GM12864 (cell line): ENCODE measurements around the gene DAW1.

Source experiments
- DNase-seq: peaks from one replicate; pipeline ENCODE4 v3.0.0-alpha.2; 2011; ENCODE audit warnings: low read depth
- H3K4me3 ChIP-seq: 2 replicates; pipeline ENCODE4 v1.5.1; 2011; ENCODE audit warnings: mild to moderate bottlenecking, low read depth, low read length, control low read depth
- CTCF ChIP-seq: IDR thresholded peaks from 2 replicates; pipeline ENCODE4 v1.5.1; 2011; ENCODE audit warnings: low read depth, mild to moderate bottlenecking, moderate library complexity, low read length, control low read depth, inconsistent platforms; ENCODE audit errors: missing control alignments

DAW1 gene

DNA sequence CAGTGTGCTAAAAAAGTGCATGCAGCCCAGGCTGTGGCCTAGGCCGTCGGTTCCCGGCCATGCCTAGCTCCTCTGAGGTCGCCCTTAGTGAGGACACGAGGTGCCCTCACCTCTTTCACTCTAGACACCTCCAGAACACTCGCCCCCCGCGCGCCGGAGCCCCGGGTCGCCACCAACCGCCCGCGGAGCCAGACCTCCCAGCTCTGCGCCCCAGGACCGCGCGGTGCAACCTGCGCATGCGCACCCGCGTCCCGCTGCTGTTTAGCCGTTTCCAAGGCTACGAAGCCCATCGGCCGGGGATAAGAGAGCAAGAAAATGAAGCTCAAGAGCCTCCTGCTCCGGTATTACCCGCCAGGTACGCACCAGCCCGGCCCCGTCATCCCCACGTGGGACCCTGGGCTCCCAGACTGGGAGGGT is at the start of gene DAW1:
TSS of gene DAW1 (plus strand) at position 257 of the 417 bp plus-strand sequence. CDS start at position 316, 59 bp downstream.
- no peak for DNase-seq
- no peak within 1 kb of the TSS for H3K4me3 ChIP-seq

GRCh38 chr2:227822416-227823003 is 48.9 kb upstream of the DAW1 start:
- no peak for TF ChIP-seq CTCF
- DNase-seq: no peak
- H3K4me3 ChIP-seq: no peak overlapping the region

More for the DNA sequence above, at the start of gene DAW1:
- TF ChIP-seq CTCF: no peak

DNA sequence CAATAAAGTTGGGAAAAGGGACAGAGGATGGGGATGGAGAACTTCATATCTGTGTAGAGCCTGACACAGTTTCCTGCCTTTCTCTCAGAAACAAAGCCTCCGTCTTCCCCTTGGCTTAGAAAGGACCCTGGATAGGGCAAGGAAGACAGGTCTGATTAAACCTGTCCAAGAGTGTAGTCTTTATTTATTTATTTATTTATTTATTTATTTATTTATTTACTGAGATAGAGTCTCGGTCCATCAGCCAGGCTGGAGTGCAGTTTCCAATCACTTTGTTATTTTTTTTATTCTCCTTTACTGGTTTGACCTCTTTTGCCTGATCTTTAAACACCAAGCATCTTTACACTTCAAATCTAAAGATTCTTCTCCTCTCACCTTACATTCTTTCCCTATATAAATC is 47.5 kb upstream of the DAW1 start:
- H3K4me3 ChIP-seq: no peak overlapping the region
- TF ChIP-seq CTCF: no peak
- DNase-seq: no peak

DNA sequence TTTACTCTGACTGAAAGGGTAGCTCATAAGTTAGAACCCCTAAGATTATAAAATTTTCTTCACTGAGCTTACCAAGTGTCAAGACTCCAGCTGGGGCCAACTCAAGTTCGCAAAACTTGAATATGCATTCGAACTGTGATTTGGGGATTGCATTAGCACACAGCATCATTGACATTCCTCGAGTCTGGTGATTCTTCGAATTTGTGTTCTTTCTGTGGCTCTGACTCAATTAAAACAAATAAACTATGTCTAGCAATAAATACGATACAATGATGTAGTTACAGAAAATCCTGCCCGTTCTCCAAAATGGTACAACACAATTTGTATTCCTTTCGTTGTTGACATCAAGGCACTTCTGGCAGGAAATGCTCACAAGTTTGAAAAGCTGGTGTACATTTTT is 46.7 kb upstream of the DAW1 start:
- TF ChIP-seq CTCF: no peak
- no peak for DNase-seq
- H3K4me3 ChIP-seq: no peak overlapping the region

DNA sequence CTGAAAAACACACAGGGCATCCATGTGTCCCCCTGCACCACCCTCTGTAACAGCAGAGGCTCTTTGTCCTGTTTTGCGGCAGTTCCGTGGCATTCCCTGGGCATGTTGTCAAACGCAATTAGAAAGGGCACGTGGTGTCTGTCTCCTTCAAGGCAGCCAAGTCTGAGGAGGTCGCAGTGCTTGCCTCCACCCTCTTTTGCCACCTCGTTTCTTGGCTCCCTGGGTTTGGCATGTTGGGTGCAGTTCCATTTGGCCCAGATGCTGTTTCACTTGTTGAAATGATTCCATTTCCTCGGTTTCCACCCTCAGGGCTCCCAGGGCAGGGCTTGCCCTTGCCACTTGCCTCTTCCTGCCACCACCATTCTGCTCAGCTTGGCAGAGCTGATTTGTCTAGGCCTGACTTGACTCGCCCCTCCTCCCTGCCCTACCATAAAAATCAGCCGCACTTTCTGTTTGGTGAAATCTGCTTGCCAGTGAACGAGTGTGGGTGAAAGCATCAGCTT is 45.4 kb upstream of the DAW1 start:
- no peak for TF ChIP-seq CTCF
- no peak overlapping the region for H3K4me3 ChIP-seq
- DNase-seq: no peak

- no peak for TF ChIP-seq CTCF
- H3K4me3 ChIP-seq: no peak overlapping the region
- DNase-seq: no peak
Measured at GRCh38 chr2:227826563-227826962, 44.9 kb upstream of the DAW1 start.

- TF ChIP-seq CTCF: no peak
- no peak overlapping the region for H3K4me3 ChIP-seq
- DNase-seq: no peak
Measured at GRCh38 chr2:227827143-227827542, 44.3 kb upstream of the DAW1 start.
